Measurements from ENCODE around the gene SLC7A14. TPM values are rescaled to one million over a fixed set of nuclear protein-coding genes. Genes with fewer than 3 reads are reported as not detected.

The SLC7A14 gene
- total RNA-seq, 1 donor from 2014 or later: not detected

- no peaks in the 10 kb centered on the region for H3K4me1 ChIP-seq
- DNase-seq (ENCODE audit: low spot score in 2 of 2): no peak
- H3K27me3 ChIP-seq: no peaks in the 10 kb centered on the region
- intact Hi-C loops (cut with DNase I): no loop called here
- H3K36me3 ChIP-seq: no peaks in the 10 kb centered on the region
- no peak overlapping the region for H3K4me3 ChIP-seq
- TF ChIP-seq CTCF (IDR thresholded peaks at IDR 0.05): no peak
- H3K27ac ChIP-seq: no peak overlapping the region
- H3K9me3 ChIP-seq: no peaks in the 10 kb centered on the region
Measured at GRCh38 chr3:170536712-170537111, 49.2 kb downstream of the SLC7A14 start.

- Histone ChIP-seq H3K27me3 (no peaks in the 10 kb centered on the region), H3K4me1 (no peaks in the 10 kb centered on the region)
Measured at GRCh38 chr3:170534227-170534626, 51.6 kb downstream of the SLC7A14 start.

GRCh38 chr3:170532573-170532972, 53.3 kb downstream of the SLC7A14 start:
- TF ChIP-seq CTCF (IDR thresholded peaks at IDR 0.05): no peak
- H3K27ac ChIP-seq: no peak overlapping the region
- DNase-seq (ENCODE audit: low spot score in 2 of 2): no peak
- intact Hi-C loops (cut with DNase I): no loop called here
- no peaks in the 10 kb centered on the region for H3K4me1 ChIP-seq
- H3K9me3 ChIP-seq: no peaks in the 10 kb centered on the region
- H3K27me3 ChIP-seq: no peaks in the 10 kb centered on the region
- no peak overlapping the region for H3K4me3 ChIP-seq
- H3K36me3 ChIP-seq: no peaks in the 10 kb centered on the region

More at GRCh38 chr3:170534227-170534626, 51.6 kb downstream of the SLC7A14 start:
- H3K36me3 ChIP-seq: no peaks in the 10 kb centered on the region
- no peaks in the 10 kb centered on the region for H3K9me3 ChIP-seq
- no peak for TF ChIP-seq CTCF (IDR thresholded peaks at IDR 0.05)
- intact Hi-C loops (cut with DNase I): no loop called here
- no peak for DNase-seq (ENCODE audit: low spot score in 2 of 2)
- no peak overlapping the region for H3K27ac ChIP-seq
- no peak overlapping the region for H3K4me3 ChIP-seq

GRCh38 chr3:170531657-170532335, 54.1 kb downstream of the SLC7A14 start:
- Histone ChIP-seq H3K27me3 (no peaks in the 10 kb centered on the region), H3K4me1 (no peaks in the 10 kb centered on the region), H3K27ac (no peak overlapping the region), H3K36me3 (no peaks in the 10 kb centered on the region), H3K4me3 (no peak overlapping the region), H3K9me3 (no peaks in the 10 kb centered on the region)
- no peak for TF ChIP-seq CTCF (IDR thresholded peaks at IDR 0.05)
- DNase-seq (ENCODE audit: low spot score in 2 of 2): no peak
- intact Hi-C loops (cut with DNase I): no loop called here

- intact Hi-C loops (cut with DNase I): no loop called here
- no peak for DNase-seq (ENCODE audit: low spot score in 2 of 2)
- no peak overlapping the region for H3K27ac ChIP-seq
- no peaks in the 10 kb centered on the region for H3K27me3 ChIP-seq
- no peaks in the 10 kb centered on the region for H3K4me1 ChIP-seq
- no peak overlapping the region for H3K4me3 ChIP-seq
- no peak for TF ChIP-seq CTCF (IDR thresholded peaks at IDR 0.05)
- no peaks in the 10 kb centered on the region for H3K9me3 ChIP-seq
- no peaks in the 10 kb centered on the region for H3K36me3 ChIP-seq
Measured at GRCh38 chr3:170531054-170531453, 54.8 kb downstream of the SLC7A14 start.

GRCh38 chr3:170529912-170530311, 56.0 kb downstream of the SLC7A14 start:
- H3K9me3 ChIP-seq: no peaks in the 10 kb centered on the region
- no peak for TF ChIP-seq CTCF (IDR thresholded peaks at IDR 0.05)
- no peak overlapping the region for H3K4me3 ChIP-seq
- H3K27me3 ChIP-seq: no peaks in the 10 kb centered on the region
- intact Hi-C loops (cut with DNase I): no loop called here
- no peak for DNase-seq (ENCODE audit: low spot score in 2 of 2)
- H3K4me1 ChIP-seq: no peaks in the 10 kb centered on the region
- no peaks in the 10 kb centered on the region for H3K36me3 ChIP-seq
- H3K27ac ChIP-seq: no peak overlapping the region
